ENCODE data around the gene BTAF1.
A peak's percentile ranks its signal among the peaks of the same experiment; 100 is the strongest.

The BTAF1 gene

DNA sequence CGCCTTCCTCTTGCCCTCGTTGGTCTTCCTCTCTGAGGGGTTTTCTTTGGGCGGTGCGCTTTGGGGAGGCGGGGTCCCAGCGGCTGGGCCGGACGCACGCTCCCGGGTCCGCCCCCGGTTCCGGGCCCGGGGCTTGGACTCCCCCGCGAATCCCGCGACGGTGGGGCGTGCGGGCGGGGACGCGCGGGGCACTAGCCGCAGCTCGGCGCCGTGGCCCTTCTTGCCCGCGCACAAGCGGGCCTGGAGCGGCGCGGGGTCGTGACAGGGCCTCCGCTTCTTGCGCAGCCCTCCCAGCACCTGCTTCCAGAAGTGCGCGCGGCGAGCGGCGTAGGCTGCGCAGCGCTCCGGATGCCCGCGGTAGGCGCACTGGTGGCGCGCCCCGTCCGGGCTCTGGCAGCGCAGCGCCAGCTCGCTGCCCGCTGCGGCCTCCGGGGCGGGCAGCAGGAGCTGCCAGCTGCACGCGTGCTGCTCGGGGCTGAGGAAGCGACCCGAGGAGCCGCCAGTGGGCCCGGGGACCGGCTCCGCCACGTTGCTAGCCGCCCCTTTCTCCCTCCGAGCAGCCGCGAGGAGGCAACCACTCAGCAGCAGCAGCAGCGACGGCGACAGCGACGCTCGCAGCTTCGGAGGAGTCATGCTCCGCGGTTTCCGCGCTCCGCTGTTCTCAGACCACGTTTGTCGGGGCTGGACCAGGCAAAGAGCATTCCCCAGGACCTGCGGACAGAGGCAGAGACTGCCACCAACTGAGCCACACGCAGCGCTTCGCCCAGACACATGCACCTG, 15.0 kb upstream of the BTAF1 start:
- peak; percentile 66 for DNase-seq

DNA sequence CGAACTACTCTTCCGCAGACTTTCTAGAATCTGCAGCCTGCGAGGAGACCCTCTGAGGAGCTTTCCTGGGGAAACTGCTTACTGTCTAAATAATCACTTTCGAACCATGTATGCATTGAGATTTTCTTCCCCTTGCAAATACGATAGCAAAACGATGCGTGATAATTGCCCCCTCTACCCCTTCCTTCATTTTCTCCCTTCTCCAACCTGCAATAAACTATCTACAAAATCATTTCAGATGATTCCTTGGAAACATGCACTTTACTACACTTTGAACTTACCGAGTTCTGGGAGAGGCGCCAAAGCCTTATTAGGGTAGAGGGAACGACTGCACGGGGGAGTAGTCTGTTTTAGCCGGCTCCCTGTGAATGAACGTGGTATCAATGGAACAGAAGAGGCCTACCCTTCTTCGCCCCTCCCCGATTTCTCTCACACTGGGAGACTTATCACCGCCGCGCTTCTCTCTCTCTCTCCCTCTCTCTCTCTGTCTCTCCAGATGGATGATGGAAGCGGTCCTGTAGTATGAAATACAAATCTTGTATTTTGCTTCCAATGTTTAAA, 14.4 kb upstream of the BTAF1 start, which contains the start of gene FGFBP3:
TSS of gene FGFBP3 (minus strand) at position 370 of the 561 bp plus-strand sequence. CDS start 517 bp downstream, outside the sequence.
- peak; percentile 2 for DNase-seq

DNA sequence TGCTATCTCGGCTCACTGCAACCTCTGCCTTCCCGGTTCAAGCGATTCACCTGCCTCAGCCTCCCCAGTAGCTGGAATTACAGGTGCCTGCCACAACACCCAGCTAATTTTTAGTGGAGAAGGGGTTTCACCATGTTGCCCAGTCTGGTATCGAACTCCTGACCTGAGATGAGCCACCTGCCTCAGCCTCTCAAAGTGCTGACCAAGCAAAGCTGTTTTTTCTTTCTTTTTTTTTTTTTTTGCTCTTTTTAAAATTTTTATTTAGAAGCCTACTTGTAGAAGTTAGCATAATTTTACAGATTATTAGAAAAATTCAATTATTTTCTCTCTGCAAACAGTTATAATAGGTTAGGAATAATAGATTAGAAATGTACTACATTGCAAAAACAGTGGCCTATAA, 13.1 kb upstream of the BTAF1 start:
- DNase-seq, result no peak

DNA sequence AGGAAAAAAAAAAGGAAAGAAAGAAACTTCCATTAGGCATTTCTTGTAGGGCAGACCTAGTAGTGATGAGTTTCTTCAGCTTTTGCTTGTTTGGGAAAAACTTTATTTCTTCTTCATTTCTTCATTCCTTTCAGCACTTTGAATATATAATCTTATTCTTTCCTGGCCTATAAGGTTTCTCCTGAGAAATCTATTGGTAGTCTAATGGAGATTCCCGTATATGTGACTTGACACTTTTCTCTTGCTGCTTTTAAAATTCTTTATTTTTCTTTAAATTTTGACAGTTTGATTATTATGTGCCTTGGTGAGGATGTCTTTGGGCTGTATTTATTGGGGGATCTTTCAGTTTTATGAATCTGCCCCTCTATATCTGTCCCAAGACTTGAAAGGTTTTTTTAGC, 3.9 kb upstream of the BTAF1 start:
- DNase-seq, result no peak

DNA sequence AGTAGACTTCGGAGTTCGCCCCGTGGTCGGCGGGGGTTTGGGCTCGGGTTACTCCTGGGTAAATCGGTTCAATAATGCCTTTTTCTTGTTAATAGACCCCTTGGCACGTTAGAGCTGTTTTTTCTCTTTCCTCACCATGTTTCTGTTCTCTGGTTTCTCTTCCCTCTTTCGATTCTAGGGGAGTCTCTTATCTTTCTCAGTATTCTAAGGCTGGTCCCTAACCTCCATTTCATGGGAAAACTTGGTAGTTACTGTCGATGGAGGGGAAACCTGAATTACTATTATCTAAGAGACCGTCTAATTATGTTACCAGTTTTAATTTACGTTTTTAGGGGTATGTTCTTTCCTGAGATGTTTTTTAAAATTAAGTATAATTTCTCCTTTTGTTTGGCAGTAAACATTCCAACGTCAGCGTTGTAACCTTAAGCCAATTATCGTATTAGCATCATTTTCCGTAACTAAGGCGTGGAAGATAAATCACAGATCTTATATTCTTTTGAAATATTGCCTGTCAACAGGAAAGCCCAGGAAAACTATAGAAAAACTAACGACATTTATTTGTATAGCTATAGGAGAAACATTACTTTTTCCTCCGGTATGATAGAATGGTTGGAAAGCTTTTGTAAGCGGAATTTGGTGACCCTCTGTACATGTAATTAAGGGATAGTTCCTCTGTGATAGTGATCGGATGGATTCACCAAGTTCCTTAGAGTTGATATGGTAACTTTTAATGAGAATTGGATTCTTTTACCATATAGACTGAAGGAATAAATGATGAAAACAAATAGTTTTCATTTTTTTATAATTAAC, 847 bp downstream of the BTAF1 start:
- no peak for DNase-seq

DNA sequence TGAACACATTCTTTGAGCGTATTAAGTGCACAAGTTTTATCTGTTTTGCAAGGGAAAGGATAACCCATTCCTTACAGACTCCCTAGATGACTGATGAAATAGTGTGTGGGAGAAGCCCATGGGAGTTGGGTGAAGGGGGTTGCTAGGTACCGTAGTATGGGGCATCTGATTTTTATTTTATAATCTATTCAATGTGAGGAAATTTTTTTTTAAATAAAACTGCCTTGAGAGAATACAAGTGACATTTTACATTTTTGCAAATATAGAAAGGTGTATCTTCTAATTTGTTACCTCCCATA, 1.4 kb downstream of the BTAF1 start:
- no peak for DNase-seq

DNA sequence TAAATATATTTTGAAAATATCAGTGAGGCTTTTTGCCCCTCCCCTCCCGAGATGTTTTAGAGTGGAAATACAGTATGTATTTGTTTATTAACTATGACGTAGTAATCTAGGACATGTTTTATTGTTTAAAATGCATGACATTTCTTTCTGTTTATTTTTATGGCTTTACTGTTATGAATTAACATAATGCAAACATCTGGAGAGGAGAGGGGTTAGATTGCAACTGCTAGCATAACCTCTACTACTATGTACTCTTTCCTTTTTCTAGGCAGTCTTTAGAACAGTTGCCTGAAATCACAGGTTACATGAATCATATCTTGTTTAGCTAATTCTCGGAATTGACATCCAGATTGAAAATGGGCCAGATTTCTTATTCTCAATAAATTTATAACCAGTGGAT, 7.4 kb downstream of the BTAF1 start:
- no peak for DNase-seq

DNA sequence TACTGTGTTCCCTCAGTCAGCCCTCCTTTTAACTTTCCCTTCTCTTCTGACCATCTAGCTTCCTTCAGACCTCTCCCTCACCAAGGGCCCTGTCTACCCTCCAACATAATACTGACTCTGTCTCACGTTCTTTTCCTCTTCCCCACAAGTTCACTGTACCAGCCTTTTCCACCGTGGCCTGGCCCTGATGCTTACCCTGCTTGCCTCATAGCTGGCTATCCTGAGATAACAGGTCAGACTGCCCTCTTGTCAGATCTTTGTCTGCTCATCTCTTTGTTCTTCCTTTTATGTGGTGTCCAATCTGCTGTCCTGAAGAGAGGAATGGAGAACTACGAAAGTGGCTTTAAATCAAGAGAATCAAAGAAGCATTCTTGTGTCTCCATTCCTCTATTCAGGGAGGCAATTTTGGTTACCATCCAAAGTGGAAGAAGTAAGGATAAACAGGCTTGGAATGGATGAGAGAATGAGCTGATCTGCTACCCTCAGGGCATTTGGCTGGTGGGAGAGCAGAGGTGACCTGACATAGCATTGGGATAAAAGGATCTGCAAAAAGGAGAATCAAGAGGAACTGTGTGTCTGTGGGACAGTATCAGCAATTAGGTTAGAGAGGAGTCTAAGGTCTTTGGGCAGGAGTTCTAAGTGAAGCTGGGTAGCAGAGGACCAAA, 8.1 kb downstream of the BTAF1 start:
- DNase-seq, result no peak

DNA sequence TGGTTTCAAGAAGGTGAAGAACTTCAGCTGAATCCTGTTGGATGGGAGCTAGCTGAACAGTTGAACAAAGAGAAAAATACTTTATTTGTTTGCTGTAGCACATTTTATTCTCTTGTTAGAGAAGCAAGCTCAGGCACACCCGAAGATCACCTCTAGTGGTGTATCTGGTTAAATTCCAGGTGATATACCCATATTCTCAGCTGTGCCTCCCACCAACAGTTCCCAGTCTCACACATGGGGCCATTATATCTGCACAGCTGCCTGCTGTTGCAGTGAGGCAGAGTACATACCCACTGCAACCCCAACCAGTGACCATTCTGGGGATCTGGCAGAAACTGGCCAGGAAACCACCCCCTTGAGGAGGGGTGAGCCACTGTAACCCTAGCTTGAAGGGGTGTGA, 9.2 kb downstream of the BTAF1 start:
- DNase-seq, result no peak

DNA sequence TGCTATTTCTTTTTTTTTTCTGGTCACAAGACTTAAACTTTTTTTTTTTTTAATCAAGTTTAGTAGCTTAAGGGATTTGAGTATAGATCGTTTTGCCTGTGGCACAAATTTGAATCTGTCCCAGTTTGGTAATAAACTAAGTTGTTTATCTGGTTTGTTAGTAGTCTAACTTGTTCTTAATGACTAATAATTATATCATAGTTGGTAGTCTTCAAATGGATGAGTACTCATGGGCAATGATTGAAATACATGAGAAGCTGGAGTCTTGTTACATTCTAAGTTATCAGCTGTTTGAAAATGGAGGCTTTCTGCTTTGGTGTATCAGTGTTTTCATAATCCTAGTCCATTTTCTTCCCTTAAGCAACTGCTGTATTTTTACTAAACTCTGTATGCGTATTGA, 12.3 kb downstream of the BTAF1 start:
- no peak for DNase-seq

DNA sequence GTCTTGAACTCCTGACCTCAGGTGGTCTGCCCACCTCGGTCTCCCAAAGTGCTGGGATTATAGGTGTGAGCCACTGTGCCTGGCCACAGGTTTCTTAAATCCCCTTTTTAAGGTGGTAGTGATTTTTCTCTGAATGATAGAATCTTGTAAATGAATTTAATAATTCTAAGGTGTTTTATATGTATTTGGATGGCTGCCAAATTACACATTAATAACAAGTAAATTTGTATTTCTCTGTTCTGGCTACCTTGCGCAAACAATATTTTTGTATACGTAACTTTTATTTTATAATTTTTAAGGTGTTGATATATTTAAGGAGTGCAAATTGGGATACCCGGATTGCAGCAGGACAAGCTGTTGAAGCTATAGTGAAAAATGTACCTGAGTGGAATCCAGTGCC, 16.1 kb downstream of the BTAF1 start:
- no peak for DNase-seq

DNA sequence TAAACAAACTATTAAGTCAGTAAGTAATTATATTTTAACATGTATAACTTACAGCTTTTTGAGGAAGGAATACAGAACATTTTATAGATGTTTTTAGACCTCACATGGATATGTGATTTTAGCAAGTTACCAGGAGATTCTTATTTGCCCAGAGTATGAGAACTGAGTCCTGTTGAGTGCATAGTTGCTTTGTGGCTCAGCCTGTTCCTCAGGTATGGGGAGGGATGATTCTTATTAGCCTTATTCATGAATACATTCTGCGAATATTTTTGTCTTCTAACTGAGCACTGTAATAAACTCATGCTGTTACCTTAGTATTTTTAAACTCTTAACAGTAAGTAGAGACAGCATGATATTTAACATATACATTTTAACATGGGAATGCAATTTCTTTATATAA, 17.9 kb downstream of the BTAF1 start:
- DNase-seq, result no peak

DNA sequence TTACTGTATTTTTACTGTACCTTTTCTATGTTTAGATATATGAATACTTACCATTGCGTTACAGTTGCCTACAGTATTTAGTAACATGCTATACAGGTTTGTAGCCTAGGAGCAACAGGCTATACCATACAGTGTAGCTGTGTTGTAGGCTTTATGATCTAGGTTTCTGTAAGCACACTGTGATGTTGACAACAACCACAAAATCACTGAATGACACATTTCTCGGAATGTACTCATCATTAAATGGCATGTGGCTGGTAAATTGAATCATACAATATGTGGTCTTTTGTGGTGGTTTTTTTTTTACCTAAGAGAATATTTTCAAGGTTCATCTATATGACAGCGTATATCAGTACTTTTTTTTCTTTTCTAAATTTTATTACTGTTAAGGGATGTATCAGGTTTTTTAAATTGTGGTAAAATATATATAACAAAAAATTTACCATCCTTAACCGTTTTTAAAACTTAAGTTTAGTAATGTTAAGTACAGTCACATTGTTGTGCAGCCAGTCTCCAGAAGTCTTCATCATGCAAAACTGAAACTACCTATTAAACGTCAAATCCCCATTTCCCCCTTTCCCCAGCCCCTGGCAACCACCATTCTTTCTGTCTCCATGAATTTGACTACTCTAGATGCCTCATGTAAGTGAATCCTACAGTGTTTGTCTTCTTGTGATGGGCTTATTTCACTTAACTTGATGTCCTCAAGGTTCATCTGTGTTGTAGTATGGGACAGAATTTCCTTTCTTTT, 21.5 kb downstream of the BTAF1 start:
- DNase-seq, result no peak

DNA sequence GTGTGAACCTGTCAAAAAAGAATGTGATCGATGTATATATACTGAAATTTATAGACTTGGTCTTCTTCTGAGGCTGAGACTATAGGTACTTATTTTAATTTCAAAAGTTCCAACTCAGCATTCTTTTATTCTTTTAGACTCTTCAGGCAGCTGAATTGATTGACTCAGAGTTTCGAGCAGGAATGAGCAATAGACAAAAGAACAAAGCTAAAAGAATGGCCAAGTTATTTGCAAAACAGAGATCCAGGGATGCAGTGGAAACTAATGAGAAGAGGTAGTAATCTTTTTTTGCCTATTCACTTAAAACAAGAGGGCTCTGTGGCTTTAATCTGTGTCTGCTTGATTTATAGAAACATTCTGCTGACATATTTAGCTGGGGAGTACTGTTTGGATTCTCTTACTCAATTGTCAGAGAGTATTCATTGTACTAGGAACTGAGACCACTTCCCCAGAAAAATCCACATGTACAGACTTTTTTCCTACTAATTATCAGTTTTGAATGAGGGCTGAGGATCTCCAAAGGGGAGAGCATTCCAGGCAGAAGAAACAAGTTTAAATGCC, 30.1 kb downstream of the BTAF1 start:
- DNase-seq, result no peak

DNA sequence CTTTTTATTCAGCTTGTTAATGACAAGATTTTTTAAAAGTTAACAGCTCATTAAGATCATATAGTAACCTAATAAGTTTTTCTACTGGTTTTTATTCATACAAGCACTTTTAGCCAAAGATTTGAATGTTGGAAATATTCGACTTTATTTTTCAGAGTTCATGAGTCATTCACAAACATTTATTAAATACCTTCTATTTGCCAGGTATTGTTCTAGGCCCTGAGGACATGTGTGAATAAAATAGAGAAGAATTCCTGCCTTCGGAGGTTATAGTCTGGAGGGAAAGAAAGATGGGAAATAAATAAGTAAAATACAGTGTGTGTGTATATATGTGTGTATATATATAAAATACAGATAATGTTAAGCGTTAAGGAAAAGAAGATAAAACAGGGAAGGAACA, 31.5 kb downstream of the BTAF1 start:
- DNase-seq, result no peak

DNA sequence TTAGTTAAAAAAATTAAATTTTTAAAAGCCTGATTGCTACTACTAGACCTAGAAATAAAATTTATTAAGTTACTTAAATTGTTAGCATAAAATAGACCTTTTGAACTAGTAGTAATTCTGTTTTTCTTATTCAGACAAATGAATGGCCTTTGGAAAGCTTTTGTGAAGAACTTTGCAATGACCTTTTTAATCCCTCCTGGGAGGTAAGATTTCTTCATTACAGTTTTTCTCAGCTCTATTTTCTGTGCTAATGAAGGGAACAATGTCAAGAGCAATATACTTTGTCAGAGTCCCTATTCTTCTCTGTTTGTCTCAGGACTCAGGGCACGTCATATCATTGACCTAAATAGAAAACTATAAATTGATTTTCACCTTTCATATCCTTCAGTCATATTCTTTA, 33.5 kb downstream of the BTAF1 start:
- DNase-seq, result no peak

DNA sequence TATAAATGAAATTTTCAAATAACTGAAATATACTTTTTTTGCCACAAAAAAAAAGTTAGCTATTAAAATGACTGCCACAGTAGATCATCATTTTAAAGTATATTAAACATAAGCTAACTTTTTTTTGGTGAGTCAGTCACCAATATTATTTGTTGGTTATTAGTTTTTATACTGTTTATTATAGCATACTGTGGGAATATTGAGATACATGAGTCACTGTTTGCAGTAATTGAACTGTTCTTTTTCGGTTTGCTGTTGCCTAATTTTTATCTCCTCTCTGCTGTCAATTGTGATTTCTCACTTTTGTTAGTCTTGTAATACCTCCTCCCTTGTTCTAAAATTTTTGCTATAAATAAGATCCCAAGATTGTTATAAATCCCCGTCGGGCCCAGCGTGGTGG, 45.7 kb downstream of the BTAF1 start:
- DNase-seq, result no peak

DNA sequence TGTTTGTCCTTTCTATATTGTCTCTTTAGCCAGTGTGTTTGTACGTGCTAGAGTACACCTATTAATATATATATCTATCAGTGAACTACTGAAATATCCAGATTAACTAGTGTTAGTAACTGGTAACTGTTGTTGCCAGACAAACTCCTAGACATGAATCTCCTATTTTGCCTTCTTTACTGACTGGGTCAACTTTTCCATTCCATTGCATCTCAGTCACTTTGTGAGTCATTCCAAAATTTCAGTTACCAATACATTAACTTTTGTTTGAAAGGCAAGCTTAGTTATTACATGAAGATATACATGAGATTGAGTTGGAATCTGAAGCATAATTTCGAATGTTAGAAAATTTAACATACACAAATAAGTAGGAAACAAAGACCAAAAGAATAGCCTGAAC, 51.4 kb downstream of the BTAF1 start:
- no peak for DNase-seq

DNA sequence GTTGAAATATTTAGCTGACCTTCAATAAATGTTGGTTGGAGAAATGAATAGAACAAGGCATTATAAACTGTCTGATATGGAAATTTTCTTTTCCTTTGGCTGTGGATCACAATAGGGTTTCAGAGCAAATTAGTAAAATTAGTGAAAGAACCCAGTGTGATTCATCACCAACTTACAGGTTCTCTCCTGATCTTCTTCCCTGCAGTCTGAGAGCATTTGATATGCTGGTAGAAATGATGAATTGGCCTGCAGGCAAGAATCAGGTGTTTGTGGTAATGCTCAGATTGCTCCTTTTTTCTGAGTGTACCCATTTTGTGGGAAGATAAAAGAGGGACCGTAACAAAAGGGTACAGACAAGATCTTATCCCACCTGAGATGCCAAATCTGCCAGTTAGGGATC, 51.9 kb downstream of the BTAF1 start:
- no peak for DNase-seq

DNA sequence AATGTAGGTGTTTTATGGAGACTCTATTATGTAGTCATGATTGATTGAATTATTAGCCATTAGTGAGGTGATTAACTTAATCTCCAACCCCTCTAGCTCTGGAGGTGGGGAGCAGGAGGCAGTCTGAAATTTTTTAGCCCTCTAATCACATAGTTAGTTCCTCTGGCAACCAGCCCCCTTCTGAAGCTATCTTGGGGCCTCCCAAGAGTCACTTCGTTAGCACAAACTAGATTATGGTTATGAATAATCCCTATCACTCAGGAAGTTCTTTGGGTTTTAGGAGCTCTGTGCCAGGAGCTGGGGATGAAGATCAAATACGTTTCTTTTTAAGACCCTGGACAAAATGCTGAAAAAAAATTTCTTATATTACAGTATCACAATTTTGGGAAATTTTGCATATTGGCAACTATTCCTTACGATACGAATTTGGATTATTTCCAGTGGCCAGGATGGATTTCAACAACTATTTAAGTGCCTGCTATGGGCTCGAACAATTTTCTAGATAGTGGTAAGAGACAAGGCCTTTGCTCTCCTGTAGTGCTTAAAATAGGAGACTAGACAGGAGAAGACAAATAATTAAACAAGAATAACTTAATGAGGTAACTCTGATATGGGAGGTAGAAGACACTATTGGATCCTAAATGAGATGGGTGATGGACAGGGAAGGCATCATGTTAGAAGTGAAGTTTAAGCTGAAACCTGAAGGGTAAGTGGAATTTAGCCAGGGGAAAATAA, 52.9 kb downstream of the BTAF1 start:
- no peak for DNase-seq

DNA sequence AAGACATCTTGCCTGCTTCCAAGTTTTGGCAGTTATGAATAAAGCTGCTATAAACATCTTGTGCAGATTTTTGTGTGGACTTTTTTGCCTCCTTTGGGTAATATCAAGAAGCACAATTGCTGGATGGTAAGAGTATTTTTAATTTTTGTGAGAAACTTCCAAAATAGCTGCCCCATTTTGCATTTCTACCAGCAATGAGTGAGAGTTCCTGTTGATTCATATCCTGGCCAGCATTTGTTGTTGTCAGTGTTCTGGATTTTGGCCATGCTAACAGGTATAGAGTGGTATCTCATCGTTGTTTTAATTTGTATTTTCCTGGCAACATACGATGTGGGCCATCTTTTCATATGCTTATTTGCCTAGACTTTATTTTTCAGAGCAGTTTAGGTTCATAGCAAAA, 53.9 kb downstream of the BTAF1 start:
- no peak for DNase-seq

DNA sequence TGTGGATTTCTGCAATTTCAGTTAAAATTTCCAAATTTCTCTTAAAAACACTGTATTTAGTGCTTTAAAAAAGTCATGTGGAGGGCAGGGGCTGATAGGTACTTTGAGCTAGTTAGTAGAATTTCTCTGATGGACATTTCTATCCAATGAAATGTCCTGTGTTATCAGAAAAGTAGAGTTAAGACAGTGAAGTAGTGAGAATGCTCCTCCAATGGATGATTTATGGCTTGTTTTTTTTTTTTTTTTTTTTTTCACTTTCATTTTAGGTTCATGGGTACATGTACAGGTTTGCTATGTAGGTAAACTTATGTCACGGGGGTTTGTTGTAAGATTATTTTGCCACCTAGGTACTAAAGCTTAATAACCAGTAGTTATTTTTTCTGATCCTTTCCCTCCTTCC, 55.0 kb downstream of the BTAF1 start:
- DNase-seq, result no peak
